Fibroblast of lung (primary cell): ENCODE data around the gene KLHL21. TPM values are rescaled to one million over a fixed set of nuclear protein-coding genes. Genes with fewer than 3 reads are reported as not detected.

Source experiments
- DNase-seq, 2 donors: peaks; one replicate each; pipeline versions ENCODE4 v3.0.0 to v3.0.0-alpha.2; 2010; ENCODE audit warnings: low read depth in 2 of 2
- H2AFZ ChIP-seq: 2 replicates; pipeline ENCODE4 v1.5.1; 2012; ENCODE audit warnings: low read length, control low read depth, inconsistent platforms
- H3K27ac ChIP-seq: 2 replicates; pipeline ENCODE4 v1.5.1; 2011; ENCODE audit warnings: low read length, control low read depth; ENCODE audit not compliant: insufficient read depth
- H3K27me3 ChIP-seq: 2 replicates; pipeline ENCODE4 v1.5.1; 2011; ENCODE audit warnings: mild to moderate bottlenecking, low read length; ENCODE audit not compliant: control insufficient read depth, insufficient read depth
- H3K36me3 ChIP-seq: 2 replicates; pipeline ENCODE4 v1.5.1; 2011; ENCODE audit warnings: low read length; ENCODE audit not compliant: control insufficient read depth, insufficient read depth
- H3K4me1 ChIP-seq: 2 replicates; pipeline ENCODE4 v1.5.1; 2011; ENCODE audit warnings: low read length; ENCODE audit not compliant: control insufficient read depth, insufficient read depth; ENCODE audit errors: extremely low read depth
- H3K4me2 ChIP-seq: 2 replicates; pipeline ENCODE4 v1.5.1; 2011; ENCODE audit warnings: low read length, control low read depth; ENCODE audit not compliant: insufficient read depth; ENCODE audit errors: extremely low read depth
- H3K4me3 ChIP-seq, 4 experiments: fragments of 200-600 bp in 1 of 4; sonication (generic) in 1 of 4; replicated peaks in 1 of 4; 2 replicates each; pipeline ENCODE4 v1.5.1; 2011 to 2016; ENCODE audit warnings: low read length in 4 of 4, low read depth in 3 of 4, mild to moderate bottlenecking in 3 of 4, control low read depth in 2 of 4, inconsistent platforms in 1 of 4, mixed read lengths in 1 of 4; ENCODE audit not compliant: insufficient read depth in 1 of 4; ENCODE audit errors: control extremely low read depth in 1 of 4
- H3K79me2 ChIP-seq: 2 replicates; pipeline ENCODE4 v1.5.1; 2012; ENCODE audit warnings: mild to moderate bottlenecking, low read length, inconsistent platforms; ENCODE audit not compliant: control insufficient read depth, insufficient read depth
- H3K9ac ChIP-seq: 2 replicates; pipeline ENCODE4 v1.5.1; 2011; ENCODE audit warnings: mild to moderate bottlenecking, low read length, control low read depth; ENCODE audit not compliant: insufficient read depth
- H3K9me3 ChIP-seq: 2 replicates; pipeline ENCODE4 v1.5.1; 2012; ENCODE audit warnings: low read depth, low read length; ENCODE audit not compliant: control insufficient read depth, insufficient read depth
- H4K20me1 ChIP-seq: 2 replicates; pipeline ENCODE4 v1.5.1; 2011; ENCODE audit warnings: low read length; ENCODE audit not compliant: control insufficient read depth, insufficient read depth; ENCODE audit errors: extremely low read depth
- EZH2 ChIP-seq: IDR thresholded peaks from 2 replicates; pipeline ENCODE4 v1.5.1; 2012; ENCODE audit warnings: low read length, control low read depth, mild to moderate bottlenecking; ENCODE audit errors: missing control alignments
- polyA plus RNA-seq, 2 donors: library from polyadenylated mRNA; depleted of rRNA in 1 of 2; stranded (reverse) in 1 of 2; unstranded in 1 of 2; fragments of >200 nt; gene quantifications; 2 replicates each; pipeline ENCODE4 v1.2.1, GENCODE V29; 2011 to 2012; ENCODE audit warnings: missing spikeins in 1 of 2
- total RNA-seq: library from RNA; depleted of rRNA; stranded (reverse); fragments of >200 nt; gene quantifications from 2 replicates; pipeline ENCODE4 v1.2.1, GENCODE V29; 2014
- TF ChIP-seq, protein P1 (sequence below), 2 donors: IDR thresholded peaks in 1 of 2; conservative IDR thresholded peaks in 1 of 2; 1 replicate in 1 of 2; 2 replicates in 1 of 2; pipeline ENCODE4 v1.5.1; 2011 to 2012; ENCODE audit warnings: low read length in 2 of 2, control low read depth in 1 of 2, inconsistent platforms in 1 of 2, low read depth in 1 of 2, mild to moderate bottlenecking in 1 of 2

KLHL21 gene
- total and polyA plus RNA-seq, 2 donors (not counting 1 experiment from before 2014, with no cell fraction given) = 11.7 to 44.9 TPM

DNA sequence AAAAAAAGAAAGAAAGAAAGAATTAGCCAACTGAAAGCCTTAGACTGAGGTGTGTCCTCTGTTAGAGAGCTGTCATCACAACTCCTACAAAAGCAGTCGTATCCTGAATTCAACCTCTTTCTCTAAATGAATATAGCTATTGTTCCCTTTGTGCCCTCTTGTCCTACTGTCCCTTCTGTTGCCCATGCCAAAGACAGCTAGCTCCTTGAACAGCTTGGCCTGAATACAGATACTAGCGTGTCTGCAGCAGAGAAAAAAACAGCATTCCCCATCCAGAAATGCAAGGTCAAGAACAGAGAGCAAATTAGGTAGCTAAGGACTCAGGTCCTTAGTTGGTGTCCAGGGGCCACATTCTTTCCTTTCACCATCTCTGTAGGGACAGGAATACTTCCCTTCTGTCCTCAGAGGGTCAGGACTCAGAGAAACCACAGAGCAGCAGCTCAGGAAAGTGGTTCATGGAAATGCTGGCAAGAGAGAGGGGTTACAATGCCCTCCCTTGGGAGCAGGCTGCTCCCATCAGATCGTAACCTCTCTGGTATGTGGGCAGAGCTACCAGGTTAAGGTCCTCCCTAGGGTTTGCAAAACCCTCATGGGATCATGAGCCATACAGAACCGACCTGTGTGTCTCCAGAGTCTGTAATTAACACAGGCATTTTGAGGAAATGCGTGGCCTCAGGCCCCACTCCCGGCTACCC, 24.7 kb downstream of the KLHL21 start:
- H2AFZ ChIP-seq = no peak overlapping the region
- H4K20me1 ChIP-seq = no peaks in the 10 kb centered on the region
- TF ChIP-seq EZH2 = no peak
- TF ChIP-seq, protein P1, sequence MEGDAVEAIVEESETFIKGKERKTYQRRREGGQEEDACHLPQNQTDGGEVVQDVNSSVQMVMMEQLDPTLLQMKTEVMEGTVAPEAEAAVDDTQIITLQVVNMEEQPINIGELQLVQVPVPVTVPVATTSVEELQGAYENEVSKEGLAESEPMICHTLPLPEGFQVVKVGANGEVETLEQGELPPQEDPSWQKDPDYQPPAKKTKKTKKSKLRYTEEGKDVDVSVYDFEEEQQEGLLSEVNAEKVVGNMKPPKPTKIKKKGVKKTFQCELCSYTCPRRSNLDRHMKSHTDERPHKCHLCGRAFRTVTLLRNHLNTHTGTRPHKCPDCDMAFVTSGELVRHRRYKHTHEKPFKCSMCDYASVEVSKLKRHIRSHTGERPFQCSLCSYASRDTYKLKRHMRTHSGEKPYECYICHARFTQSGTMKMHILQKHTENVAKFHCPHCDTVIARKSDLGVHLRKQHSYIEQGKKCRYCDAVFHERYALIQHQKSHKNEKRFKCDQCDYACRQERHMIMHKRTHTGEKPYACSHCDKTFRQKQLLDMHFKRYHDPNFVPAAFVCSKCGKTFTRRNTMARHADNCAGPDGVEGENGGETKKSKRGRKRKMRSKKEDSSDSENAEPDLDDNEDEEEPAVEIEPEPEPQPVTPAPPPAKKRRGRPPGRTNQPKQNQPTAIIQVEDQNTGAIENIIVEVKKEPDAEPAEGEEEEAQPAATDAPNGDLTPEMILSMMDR (conservative IDR thresholded peaks at IDR 0.05 in 1 of 2, IDR thresholded peaks at IDR 0.05 in 1 of 2; ENCODE audit: low read depth in 1 of 2, low read length in 2 of 2) = no peak
- H3K36me3 ChIP-seq = peaks cover 2% of the 10 kb centered on the region
- H3K79me2 ChIP-seq = peaks cover 6% of the 10 kb centered on the region
- H3K27ac ChIP-seq = no peak overlapping the region
- H3K27me3 ChIP-seq = no peaks in the 10 kb centered on the region
- H3K9me3 ChIP-seq = no peaks in the 10 kb centered on the region
- H3K4me2 ChIP-seq = no peak overlapping the region
- no peak for DNase-seq
- no peak overlapping the region for H3K4me3 ChIP-seq
- H3K4me1 ChIP-seq = peaks cover 12% of the 10 kb centered on the region
- H3K9ac ChIP-seq = no peak overlapping the region

DNA sequence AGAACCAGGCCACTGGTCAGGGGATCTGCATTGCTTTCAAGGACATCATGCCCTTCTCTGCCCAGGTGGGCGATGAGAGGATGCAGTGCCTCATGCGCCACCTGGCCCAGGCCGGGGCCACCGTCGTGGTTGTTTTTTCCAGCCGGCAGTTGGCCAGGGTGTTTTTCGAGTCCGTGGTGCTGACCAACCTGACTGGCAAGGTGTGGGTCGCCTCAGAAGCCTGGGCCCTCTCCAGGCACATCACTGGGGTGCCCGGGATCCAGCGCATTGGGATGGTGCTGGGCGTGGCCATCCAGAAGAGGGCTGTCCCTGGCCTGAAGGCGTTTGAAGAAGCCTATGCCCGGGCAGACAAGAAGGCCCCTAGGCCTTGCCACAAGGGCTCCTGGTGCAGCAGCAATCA, 27.9 kb downstream of the KLHL21 start:
- Histone ChIP-seq H3K4me2 (no peak overlapping the region), H3K9ac (no peak overlapping the region), H3K27me3 (peaks cover 4% of the 10 kb centered on the region), H4K20me1 (no peaks in the 10 kb centered on the region), H3K79me2 (no peaks in the 10 kb centered on the region), H3K4me3 (no peak overlapping the region), H2AFZ (no peak overlapping the region), H3K4me1 (peaks cover 4% of the 10 kb centered on the region), H3K27ac (no peak overlapping the region), H3K36me3 (no peaks in the 10 kb centered on the region), H3K9me3 (no peaks in the 10 kb centered on the region)
- DNase-seq = no peak
- no peak for TF ChIP-seq EZH2
- TF ChIP-seq, protein P1 (conservative IDR thresholded peaks at IDR 0.05 in 1 of 2, IDR thresholded peaks at IDR 0.05 in 1 of 2; ENCODE audit: low read depth in 1 of 2, low read length in 2 of 2) = no peak

DNA sequence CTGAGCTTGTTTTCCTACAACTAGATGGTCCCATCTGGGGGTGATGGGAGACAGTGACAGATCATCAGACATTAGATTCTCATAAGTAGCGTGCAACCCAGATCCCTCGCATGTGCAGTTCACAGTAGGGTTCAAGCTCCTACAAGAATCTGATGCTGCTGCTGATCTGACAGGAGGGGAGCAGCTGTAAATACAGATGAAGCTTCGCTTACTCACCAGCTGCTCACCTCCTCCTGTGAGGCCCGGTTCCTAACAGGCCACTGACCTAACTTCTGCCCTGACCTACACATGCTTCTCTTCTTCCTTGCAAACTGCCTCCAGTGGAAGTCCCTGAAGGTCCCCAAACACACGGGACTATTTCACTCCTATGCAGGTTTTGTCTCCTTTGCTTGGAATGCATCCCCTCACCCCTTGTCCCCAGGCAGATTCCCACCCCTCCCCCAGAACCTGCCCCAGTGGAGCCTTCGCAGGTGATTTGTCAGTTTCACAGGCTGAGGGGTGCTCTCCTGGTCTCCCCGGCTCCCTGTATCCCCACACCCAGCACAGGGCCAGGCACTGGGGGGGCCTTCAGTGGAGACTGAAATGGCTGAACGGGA, 28.5 kb downstream of the KLHL21 start:
- H2AFZ ChIP-seq = no peak overlapping the region
- H3K27me3 ChIP-seq = peaks cover 7% of the 10 kb centered on the region
- no peak for DNase-seq
- no peak for TF ChIP-seq EZH2
- TF ChIP-seq, protein P1 (conservative IDR thresholded peaks at IDR 0.05 in 1 of 2, IDR thresholded peaks at IDR 0.05 in 1 of 2; ENCODE audit: low read depth in 1 of 2, low read length in 2 of 2) = no peak
- no peak overlapping the region for H3K4me2 ChIP-seq
- peaks cover under 1% of the 10 kb centered on the region for H3K4me1 ChIP-seq
- no peaks in the 10 kb centered on the region for H3K79me2 ChIP-seq
- no peak overlapping the region for H3K9ac ChIP-seq
- H4K20me1 ChIP-seq = no peaks in the 10 kb centered on the region
- no peak overlapping the region for H3K27ac ChIP-seq
- no peaks in the 10 kb centered on the region for H3K9me3 ChIP-seq
- H3K36me3 ChIP-seq = no peaks in the 10 kb centered on the region
- no peak overlapping the region for H3K4me3 ChIP-seq
